KBM-7 (cell line): Measurements from ENCODE around the gene PRPSAP2.
A peak's percentile ranks its signal among the peaks of the same experiment; 100 is the strongest.

ENCODE experiments used
- DNase-seq: peaks from one replicate; pipeline ENCODE4 v3.0.0-alpha.2; 2015
- in situ Hi-C: fragments of 300-500 bp; cut with MboI; formaldehyde crosslinking; loops from 2 replicates; pipeline ENCODE4 v1.14.3; 2020; ENCODE audit warnings: low sequenced_read_pairs, low pct_unique_long_range_greater_than_20kb, mixed read lengths

PRPSAP2 gene

DNA sequence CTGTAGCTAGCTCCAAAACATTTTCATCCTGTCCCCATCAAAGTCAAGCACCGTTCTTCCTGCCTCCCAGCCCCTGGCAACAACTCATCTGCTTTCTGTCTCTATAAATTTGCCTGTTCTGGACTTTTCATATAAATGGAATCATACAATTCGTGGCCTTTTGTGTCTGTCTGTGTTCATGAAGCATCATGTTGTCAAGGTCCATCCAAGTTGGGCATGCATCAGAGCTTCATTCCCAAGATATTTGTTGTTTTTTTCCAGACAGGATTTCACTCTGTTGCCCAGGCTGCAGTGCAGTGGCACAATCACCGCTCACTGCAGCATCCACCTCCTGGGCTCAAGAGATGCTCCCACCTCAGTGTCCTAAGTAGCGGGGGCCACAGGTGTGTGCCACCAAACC lies 99.9 kb downstream of the PRPSAP2 start:
- in situ Hi-C loops = no loop called here
- no peak for DNase-seq

DNA sequence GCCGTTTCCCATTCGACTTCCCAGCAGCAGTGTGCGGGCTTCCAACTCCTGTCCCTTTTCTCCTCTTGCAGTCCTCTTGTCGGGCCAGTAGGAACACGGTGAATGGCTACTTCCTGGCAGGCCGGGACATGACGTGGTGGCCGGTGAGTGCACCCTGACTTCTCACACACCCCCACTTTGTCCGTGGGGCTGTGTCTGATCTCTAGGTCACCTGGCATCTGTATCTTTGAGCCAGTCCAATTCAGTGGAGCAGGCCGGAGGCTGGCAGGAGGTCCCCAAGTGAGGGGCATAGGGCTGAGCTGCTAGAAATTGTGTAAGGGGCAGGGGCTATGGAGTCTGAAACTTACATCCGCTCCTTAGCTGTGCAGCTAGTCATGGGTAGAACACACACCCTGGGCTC lies 100.7 kb downstream of the PRPSAP2 start:
- in situ Hi-C loops = no loop called here

DNA sequence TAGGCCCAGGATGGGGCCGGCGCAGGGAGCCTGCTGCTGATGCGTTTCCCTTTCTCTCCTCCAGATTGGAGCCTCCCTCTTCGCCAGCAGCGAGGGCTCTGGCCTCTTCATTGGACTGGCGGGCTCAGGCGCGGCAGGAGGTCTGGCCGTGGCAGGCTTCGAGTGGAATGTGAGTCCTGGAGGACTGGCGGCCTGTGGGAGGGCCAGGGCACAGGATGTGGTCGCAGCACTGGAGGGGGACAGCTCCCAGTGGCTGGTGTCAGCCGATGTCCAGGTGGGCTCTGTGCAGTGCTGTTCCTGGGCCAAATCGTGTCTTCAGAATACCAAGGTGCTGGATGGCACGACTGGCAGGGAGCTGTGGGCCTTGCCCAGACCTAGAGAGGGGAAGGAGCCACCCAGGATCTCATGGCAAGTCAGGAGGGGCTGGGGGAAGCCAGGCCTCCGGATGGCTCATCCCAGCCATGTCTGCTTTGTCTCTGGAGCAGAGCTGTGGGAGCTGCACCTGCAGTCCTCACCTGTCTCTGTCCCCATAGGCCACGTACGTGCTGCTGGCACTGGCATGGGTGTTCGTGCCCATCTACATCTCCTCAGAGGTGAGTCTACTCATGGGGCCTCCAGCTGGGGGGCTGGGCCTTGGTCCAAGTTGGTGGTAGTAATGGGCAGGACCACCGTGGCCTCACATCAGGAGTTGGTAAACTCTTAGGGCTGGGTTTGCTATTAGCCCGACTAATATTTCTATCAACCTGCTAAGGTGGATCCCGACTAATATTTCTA lies 101.3 kb downstream of the PRPSAP2 start:
- in situ Hi-C loops = no loop called here
- no peak for DNase-seq

More for the DNA sequence above, 100.7 kb downstream of the PRPSAP2 start:
- DNase-seq = no peak

DNA sequence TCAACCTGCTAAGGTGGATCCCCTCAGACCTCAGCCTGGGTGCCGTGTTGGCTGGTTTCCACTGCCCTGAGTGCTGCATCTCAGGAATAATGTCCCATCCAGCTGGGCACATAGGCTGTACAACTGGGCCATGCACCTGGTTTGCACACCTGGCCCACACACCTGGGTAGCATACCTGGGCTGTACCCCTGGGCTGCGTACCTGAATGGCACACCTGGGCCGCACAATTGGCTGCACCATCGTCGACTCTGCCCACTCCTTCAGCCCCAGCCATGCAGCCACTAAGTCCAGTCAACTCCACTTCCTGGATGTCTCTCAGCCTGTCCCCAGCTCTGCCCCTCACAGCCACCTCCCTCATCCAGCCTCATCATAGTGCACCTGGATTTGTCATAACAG lies 101.9 kb downstream of the PRPSAP2 start:
- in situ Hi-C loops = loop anchor here (10.0 kb wide), 1 partner anchor 55 kb away; no protein-coding TSS in a partner anchor
- no peak for DNase-seq

DNA sequence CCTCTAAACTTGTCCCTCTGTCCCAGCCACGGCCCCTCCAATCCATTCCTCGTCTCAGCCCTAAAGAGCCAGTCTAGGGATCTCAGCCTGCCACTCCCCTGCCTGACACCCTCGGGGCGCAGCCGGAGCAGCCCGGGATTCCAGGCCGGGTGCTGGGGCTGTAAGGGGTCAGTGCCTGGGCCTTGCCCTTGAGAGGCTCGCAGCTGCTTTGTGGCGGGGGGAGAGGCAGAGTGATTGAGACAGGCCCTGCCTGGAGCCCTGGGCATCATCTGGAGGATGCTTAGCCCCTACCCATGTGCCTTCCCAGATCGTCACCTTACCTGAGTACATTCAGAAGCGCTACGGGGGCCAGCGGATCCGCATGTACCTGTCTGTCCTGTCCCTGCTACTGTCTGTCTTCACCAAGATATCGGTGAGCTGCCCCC lies 102.3 kb downstream of the PRPSAP2 start:
- no peak for DNase-seq
- in situ Hi-C loops = loop anchor here (10.0 kb wide), 1 partner anchor 55 kb away; no protein-coding TSS in a partner anchor

DNA sequence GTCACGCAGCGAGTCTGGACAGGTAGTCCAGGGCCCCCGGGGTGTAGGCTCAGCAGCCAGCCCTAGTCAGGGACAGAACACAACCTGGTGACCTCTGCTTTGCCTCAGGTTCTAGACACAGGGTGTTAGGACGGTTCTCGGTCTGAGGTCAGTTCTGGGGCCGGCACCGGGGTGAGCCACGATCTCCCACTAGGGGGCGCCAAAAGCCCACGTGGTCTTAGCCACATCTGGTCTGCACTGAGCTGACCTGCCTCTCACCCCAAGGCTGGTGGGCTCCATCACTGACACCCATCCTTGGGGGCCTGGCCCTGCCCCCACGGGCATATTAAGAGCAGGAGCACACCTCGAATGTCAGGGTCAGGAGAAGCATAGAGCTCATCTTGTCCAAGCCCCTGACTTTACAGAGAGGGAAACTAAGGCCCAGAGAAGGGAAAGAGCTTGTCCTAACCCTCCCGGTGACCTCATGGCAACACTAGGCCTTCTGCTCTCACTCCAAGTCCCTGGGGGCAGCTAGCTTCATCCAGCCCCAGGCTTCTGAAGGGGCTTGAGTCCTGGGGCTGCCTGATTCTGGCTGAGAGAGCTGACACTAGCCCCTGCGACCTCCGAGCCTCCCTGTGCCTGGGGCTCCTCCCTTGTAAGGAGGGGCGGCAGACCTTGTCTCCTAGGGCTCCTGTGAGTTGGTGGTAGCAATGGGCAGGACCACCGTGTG lies 103.0 kb downstream of the PRPSAP2 start:
- peak; percentile 76 for DNase-seq
- in situ Hi-C loops = loop anchor here (10.0 kb wide), 1 partner anchor 54 kb away; no protein-coding TSS in a partner anchor

DNA sequence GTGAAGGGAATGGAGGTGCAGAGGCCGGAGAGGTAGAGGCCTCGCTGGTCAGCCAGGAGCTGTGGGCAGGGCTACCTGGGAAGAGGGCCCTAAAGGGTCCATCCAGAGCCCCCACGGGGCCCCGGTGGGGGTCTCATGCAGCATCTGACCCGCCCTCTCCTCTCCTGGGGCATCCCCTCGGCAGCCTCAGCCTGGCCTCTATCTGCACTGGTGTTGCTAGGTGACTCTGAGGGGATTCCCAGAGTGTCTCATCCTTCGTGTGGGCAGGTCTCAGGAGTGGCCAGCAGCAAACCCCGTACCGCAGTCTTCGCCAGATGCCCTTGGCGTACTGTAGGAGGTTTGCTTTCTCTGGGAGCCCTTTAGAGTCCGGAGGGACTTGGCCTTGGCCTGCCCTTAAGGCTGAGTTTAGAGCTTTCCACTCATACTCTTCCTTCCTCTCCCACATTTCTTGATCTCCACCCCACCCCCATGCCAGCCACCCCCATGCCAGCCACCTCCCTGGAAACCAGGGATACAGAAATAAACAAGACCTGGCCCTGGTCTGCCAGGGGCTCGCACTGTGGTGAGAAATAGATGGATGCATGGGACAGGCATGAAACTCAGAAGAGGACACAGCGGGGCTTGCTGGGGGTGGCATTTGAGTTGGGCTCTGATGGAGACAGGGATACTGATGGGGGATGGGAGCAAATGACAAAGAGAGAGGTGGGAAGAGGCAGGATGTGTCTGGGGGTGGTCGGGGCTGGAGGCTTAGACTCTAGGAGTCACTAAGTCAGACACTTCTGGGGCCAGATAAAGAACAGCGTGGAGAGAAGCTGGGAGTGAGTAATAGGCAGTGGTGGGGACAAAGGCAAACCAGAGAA lies 103.9 kb downstream of the PRPSAP2 start:
- DNase-seq = no peak
- in situ Hi-C loops = loop anchor here (10.0 kb wide), 1 partner anchor 53 kb away; no protein-coding TSS in a partner anchor

DNA sequence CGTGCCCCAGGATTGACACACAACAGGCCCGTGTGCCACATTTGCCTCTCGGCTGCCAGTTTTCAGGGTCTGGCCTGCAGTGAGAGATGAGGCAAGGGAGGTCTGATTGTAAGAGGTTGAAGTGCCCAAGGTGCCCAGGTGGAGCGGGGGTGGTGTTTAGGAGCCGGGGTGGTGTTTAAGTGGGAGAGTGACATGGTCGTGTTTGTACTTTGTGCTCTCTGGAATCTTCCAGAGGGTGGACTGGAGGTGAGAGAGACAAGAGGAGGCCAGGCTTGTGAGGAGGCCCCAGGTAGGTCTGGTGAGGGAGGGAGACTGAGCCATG lies 104.5 kb downstream of the PRPSAP2 start:
- DNase-seq = no peak
- in situ Hi-C loops = loop anchor here (10.0 kb wide), 1 partner anchor 52 kb away; no protein-coding TSS in a partner anchor

DNA sequence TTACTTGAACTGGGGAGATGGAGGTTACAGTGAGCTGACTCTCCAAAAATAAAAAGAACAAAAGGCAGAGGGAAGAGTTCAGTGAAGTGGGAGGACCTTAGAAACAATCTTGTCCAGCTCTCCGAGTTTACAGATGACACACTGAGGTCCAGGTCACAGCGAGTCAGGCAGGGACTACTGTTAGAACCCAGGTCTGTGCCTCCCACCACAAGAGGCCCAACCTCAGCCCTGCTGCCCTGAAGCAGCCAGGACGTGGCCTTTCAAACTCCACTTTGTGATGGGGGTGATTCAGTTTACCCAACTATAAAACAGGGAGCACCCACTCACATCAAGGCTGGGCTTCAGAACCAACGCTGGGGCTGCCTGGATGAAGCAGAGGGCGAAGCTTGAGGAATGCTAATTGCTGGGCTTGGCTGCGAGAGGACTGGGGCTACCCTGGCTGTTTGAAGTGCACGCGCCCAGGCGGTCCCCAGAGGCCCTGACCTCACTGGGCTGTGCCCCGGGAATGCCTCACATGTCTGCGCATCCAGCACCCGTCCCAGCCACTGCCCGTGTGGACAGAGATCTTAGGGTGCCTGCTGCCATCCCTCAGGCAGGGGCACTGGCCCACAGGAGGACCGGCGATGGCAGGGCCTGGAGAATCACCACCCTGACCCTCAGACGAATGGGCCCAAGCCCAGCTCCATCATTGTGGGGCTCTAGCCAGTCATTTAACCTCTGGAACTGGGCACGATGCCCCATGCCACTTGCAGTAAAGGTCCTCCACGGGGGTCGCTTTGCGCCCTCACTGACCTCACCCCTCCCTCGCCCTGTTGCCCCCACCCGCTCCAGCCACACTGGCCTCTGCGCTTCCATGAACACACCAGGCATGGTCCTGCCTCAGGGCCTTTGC lies 105.4 kb downstream of the PRPSAP2 start:
- in situ Hi-C loops = loop anchor here (10.0 kb wide), 1 partner anchor 51 kb away; no protein-coding TSS in a partner anchor
- DNase-seq = no peak

DNA sequence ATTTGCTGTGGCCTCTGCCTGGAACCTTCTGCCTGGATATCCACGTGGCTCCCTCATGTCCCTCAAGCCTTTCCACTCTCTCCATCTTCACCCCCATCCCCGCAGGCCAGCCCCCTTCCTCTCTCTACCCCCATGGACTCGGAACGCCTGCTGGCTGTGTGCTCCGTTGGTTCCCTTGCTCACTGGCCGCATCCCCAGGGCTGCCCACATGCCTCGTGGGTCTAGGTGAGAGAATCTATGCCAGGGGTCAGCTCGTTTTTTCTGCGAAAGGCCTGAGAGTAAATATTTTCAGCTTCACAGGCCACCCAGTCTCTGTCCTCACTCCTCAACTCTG lies 106.1 kb downstream of the PRPSAP2 start:
- in situ Hi-C loops = loop anchor here (10.0 kb wide), 1 partner anchor 51 kb away; no protein-coding TSS in a partner anchor
- no peak for DNase-seq

DNA sequence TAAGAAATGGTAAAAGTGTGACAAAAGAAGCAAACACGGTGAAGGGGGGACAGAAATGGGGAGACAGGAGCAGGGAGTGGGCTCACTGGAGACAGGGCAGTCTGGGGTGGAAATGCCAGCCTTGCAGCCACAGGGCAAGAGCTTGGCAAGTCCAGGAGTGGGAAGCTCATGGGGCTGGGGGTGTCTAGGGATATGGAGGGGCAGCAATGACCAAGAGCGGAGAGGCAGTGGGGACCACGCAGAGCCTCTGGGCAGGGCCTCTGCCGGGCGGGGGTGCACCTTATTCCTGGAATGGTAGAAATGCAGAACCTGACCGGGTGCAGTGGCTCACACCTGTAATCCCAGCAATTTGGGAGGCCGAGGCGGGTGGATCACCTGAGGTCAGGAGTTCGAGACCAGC lies 106.6 kb downstream of the PRPSAP2 start:
- in situ Hi-C loops = loop anchor here (10.0 kb wide), 1 partner anchor 50 kb away; no protein-coding TSS in a partner anchor
- DNase-seq = no peak

DNA sequence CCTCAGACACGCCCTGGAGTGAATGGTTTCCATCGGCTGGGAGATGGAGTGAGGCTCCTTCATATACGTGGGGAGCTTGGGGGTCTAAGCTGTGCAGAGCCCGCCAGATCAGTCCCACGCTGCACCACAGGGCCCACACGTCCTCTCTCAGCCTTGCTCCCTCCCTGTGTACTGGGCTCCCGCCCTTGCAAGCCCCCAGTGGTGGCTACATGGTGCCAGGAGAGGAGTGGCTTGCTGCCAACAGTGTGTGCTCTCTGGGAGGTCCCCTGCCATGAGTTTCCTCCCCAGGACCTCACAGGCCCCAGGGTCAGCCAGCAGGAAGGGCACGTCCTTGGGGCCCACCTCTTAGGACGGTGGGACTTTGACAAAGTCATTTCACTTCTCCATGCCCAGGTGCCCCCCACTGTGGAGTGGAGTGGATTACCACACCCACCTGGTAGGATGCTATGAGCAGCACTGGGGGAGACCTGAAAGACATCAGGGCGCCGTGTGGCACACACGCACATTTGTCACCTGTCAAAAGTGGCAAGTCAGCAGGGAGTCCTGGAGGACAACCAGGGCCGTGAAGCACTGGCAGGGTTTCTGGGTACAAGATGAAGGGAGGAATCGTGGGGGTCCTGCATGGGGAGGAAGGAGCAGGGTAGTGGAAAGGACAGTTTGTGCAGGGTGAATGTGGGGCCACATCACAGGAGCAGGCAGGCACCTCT lies 107.8 kb downstream of the PRPSAP2 start:
- DNase-seq = no peak
- in situ Hi-C loops = loop anchor here (10.0 kb wide), 1 partner anchor 49 kb away; no protein-coding TSS in a partner anchor

DNA sequence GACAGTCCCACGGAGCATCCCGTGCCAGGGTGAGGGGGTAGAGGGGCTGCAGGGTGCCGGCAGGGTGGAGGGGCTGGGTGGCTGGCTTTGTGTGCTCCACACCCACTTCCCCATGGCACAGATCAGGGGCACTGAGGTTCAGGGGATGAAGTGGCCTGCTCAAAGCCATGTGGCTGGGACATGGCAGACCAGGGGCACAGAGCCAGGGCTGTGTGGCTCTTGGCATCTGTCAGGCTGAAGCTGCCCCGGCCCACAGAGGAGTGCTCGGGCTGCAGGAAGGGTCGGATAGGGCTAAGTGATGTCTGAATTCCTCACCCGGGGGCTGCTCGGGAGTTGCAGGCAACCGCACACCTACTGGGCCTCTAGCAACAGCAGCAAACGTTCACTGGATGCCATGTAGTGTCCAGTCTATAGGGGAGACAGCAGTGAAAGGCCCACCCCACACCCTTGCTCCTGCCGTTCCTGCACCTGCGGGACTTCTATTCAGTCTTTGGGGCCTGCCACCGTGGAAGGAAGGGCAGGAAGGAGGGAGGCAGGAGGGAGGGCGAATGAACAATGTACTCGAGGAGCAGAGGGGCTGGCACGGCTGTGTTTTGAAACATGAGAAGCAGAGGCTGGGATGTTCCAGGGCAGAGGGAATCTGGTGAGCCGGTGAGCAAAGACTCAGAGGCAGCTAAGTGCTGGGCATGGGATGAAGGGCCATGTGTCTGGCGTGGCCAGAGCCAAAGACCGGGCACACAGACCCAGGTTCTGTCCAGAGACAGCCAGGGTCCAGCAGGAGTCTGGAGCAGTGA lies 109.1 kb downstream of the PRPSAP2 start:
- no peak for DNase-seq
- in situ Hi-C loops = loop anchor here (10.0 kb wide), 1 partner anchor 48 kb away; no protein-coding TSS in a partner anchor

DNA sequence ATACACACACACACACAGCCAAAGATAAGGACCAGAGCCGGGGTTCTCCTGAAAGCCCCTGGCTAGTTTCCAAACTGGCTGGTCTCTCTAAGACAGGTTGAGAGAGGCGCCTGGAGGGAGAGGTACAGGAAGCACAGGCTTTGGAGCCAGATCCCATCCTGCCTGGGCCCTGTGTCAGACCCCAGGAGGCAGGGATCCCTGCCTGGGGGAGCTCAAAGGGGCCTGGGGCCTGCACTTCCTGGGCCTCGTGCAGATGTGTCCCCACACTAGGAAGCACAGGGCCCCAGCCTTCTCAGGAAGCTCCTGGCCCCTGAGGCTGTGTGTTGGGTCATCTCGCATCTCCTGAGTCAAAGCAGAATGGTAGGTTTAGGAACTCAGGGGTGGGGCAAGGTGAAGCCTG lies 110.0 kb downstream of the PRPSAP2 start:
- peak; percentile 10 for DNase-seq
- in situ Hi-C loops = loop anchor here (10.0 kb wide), 1 partner anchor 47 kb away; no protein-coding TSS in a partner anchor

DNA sequence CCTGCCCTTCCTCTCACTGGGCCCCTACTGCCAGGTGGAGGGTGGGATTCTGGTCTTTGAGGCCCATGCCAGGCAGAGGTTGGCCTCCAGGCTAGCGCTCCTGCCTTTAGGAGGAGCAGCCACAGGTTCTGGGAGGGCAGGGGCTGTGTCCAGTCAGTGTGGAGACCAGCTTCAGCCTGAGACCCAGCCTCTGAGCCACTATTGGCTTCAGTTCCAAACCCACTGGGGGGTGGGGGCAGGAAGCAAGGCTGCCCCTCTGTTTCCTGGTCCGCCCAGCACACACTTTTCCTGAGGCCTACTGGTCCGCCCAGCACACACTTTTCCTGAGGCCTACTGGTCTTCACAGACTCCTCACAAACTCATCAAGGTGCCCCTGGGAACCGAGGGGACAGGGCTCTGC lies 110.4 kb downstream of the PRPSAP2 start:
- in situ Hi-C loops = loop anchor here (10.0 kb wide), 1 partner anchor 46 kb away; no protein-coding TSS in a partner anchor
- DNase-seq = peak; percentile 15

DNA sequence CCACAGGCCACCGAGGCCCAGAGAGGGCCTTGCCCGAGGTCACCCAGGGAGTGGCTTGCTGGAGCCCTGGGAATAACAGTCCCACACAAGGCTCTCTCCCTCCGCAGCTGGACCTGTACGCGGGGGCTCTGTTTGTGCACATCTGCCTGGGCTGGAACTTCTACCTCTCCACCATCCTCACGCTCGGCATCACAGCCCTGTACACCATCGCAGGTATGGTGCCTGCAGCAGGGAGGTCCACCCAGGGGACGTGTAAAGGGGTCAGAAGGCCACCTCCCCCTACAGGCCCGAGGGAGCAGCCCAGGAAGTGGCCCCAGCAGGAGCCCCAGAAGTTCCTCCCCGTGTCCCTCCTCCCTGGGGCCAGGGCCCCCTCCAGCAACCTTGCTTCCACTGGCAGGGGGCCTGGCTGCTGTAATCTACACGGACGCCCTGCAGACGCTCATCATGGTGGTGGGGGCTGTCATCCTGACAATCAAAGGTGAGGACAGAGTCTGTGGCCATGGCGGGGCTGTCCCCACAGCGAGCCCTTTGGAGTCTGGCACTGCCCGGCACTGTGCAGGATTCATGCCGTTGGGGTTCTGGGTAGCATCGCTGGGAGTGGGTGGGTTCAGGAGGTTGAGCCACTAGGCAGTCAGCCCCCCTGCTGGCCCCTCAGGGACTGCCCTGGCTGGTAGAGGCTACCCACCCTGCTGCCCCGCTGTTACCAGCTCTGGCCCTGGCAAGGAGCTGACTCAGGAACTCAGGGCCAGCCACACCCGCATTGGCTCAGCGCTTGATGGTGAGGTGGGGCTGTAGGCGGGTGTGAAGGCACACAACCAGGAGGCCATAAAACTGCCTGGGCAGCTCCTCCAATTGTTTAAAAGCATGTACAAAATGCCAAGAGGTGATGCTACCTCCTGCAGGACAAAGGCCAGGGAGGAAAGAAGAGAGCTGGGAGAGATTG lies 111.3 kb downstream of the PRPSAP2 start:
- DNase-seq = no peak
- in situ Hi-C loops = loop anchor here (10.0 kb wide), 1 partner anchor 46 kb away; no protein-coding TSS in a partner anchor
